Measurements from ENCODE around the gene BDH1.
A peak's percentile ranks its signal among the peaks of the same experiment; 100 is the strongest.
"Not testable (repeated sequence)": the region's sequence is repeated elsewhere in the genome, so short reads cannot be mapped to it uniquely, and the experiment has no call there.

BDH1 gene

GRCh38 chr3:197595470-197596185, 39.9 kb upstream of the BDH1 start:
- H3K4me3 ChIP-seq: no peak overlapping the region
- no peak for DNase-seq (ENCODE audit: low read depth, low spot score)
- no peak for TF ChIP-seq POLR2AphosphoS5 (IDR thresholded peaks at IDR 0.05; ENCODE audit: borderline replicate concordance, low read depth, low read length)
- TF ChIP-seq EZH2 (IDR thresholded peaks at IDR 0.05): no peak
- TF ChIP-seq FOXP2 (optimal IDR thresholded peaks at IDR 0.05; ENCODE audit: control extremely low read depth, extremely low read length, insufficient read depth): no peak
- no peaks in the 10 kb centered on the region for H3K36me3 ChIP-seq (ENCODE audit: insufficient read depth, low read length)
- H3K9ac ChIP-seq (ENCODE audit: insufficient read length): no peak overlapping the region
- H3K27ac ChIP-seq: peak overlapping the region; percentile 43; the same call in 1 of the 2 replicates
- H3K9me3 ChIP-seq (ENCODE audit: low read depth, low read length): no peaks in the 10 kb centered on the region

- no peaks in the 10 kb centered on the region for H3K36me3 ChIP-seq (ENCODE audit: insufficient read depth, low read length)
- H3K4me3 ChIP-seq: no peak overlapping the region
- peak overlapping the region; percentile 64 for H3K27ac ChIP-seq
- no peaks in the 10 kb centered on the region for H3K9me3 ChIP-seq (ENCODE audit: low read depth, low read length)
- DNase-seq (ENCODE audit: low read depth, low spot score): no peak
- peak overlapping the region; percentile 43 for H3K9ac ChIP-seq (ENCODE audit: insufficient read length)
- TF ChIP-seq POLR2AphosphoS5 (IDR thresholded peaks at IDR 0.05; ENCODE audit: borderline replicate concordance, low read depth, low read length) (no peak), FOXP2 (optimal IDR thresholded peaks at IDR 0.05; ENCODE audit: control extremely low read depth, extremely low read length, insufficient read depth) (no peak), EZH2 (IDR thresholded peaks at IDR 0.05) (no peak)
Measured at GRCh38 chr3:197593046-197593380, 37.2 kb upstream of the BDH1 start.

- H3K36me3 ChIP-seq (ENCODE audit: insufficient read depth, low read length): no peaks in the 10 kb centered on the region
- H3K27ac ChIP-seq: peak overlapping the region; percentile 64
- H3K9ac ChIP-seq (ENCODE audit: insufficient read length): peak overlapping the region; percentile 43
- H3K9me3 ChIP-seq (ENCODE audit: low read depth, low read length): no peaks in the 10 kb centered on the region
- DNase-seq (ENCODE audit: low read depth, low spot score): no peak
- TF ChIP-seq POLR2AphosphoS5 (IDR thresholded peaks at IDR 0.05; ENCODE audit: borderline replicate concordance, low read depth, low read length): no peak
- TF ChIP-seq EZH2 (IDR thresholded peaks at IDR 0.05): no peak
- no peak for TF ChIP-seq FOXP2 (optimal IDR thresholded peaks at IDR 0.05; ENCODE audit: control extremely low read depth, extremely low read length, insufficient read depth)
- H3K4me3 ChIP-seq: no peak overlapping the region
Measured at GRCh38 chr3:197592361-197593045, 36.7 kb upstream of the BDH1 start.

GRCh38 chr3:197591816-197592215, 36.0 kb upstream of the BDH1 start:
- TF ChIP-seq FOXP2 (optimal IDR thresholded peaks at IDR 0.05; ENCODE audit: control extremely low read depth, extremely low read length, insufficient read depth) (no peak), EZH2 (IDR thresholded peaks at IDR 0.05) (no peak), POLR2AphosphoS5 (IDR thresholded peaks at IDR 0.05; ENCODE audit: borderline replicate concordance, low read depth, low read length) (no peak)
- DNase-seq (ENCODE audit: low read depth, low spot score): no peak
- no peaks in the 10 kb centered on the region for H3K9me3 ChIP-seq (ENCODE audit: low read depth, low read length)
- H3K9ac ChIP-seq (ENCODE audit: insufficient read length): no peak overlapping the region
- H3K36me3 ChIP-seq (ENCODE audit: insufficient read depth, low read length): no peaks in the 10 kb centered on the region
- no peak overlapping the region for H3K27ac ChIP-seq
- no peak overlapping the region for H3K4me3 ChIP-seq

- Histone ChIP-seq H3K9me3 (ENCODE audit: low read depth, low read length) (no peaks in the 10 kb centered on the region), H3K27ac (no peak overlapping the region), H3K36me3 (ENCODE audit: insufficient read depth, low read length) (no peaks in the 10 kb centered on the region), H3K4me3 (no peak overlapping the region), H3K9ac (ENCODE audit: insufficient read length) (no peak overlapping the region)
- no peak for TF ChIP-seq POLR2AphosphoS5 (IDR thresholded peaks at IDR 0.05; ENCODE audit: borderline replicate concordance, low read depth, low read length)
- TF ChIP-seq FOXP2 (optimal IDR thresholded peaks at IDR 0.05; ENCODE audit: control extremely low read depth, extremely low read length, insufficient read depth): no peak
- no peak for TF ChIP-seq EZH2 (IDR thresholded peaks at IDR 0.05)
- DNase-seq (ENCODE audit: low read depth, low spot score): no peak
Measured at GRCh38 chr3:197590313-197590962, 34.7 kb upstream of the BDH1 start.

GRCh38 chr3:197589545-197589944, 33.8 kb upstream of the BDH1 start:
- Histone ChIP-seq H3K4me3 (no peak overlapping the region), H3K9ac (ENCODE audit: insufficient read length) (no peak overlapping the region), H3K36me3 (ENCODE audit: insufficient read depth, low read length) (no peaks in the 10 kb centered on the region), H3K27ac (no peak overlapping the region), H3K9me3 (ENCODE audit: low read depth, low read length) (no peaks in the 10 kb centered on the region)
- TF ChIP-seq FOXP2 (optimal IDR thresholded peaks at IDR 0.05; ENCODE audit: control extremely low read depth, extremely low read length, insufficient read depth): no peak
- no peak for TF ChIP-seq POLR2AphosphoS5 (IDR thresholded peaks at IDR 0.05; ENCODE audit: borderline replicate concordance, low read depth, low read length)
- no peak for TF ChIP-seq EZH2 (IDR thresholded peaks at IDR 0.05)
- DNase-seq (ENCODE audit: low read depth, low spot score): no peak

- H3K27ac ChIP-seq; H3K9me3 ChIP-seq (ENCODE audit: low read depth, low read length); DNase-seq (ENCODE audit: low read depth, low spot score); H3K9ac ChIP-seq (ENCODE audit: insufficient read length); H3K36me3 ChIP-seq (ENCODE audit: insufficient read depth, low read length); H3K4me3 ChIP-seq: not testable (repeated sequence)
Measured at GRCh38 chr3:197586768-197587167, 31.0 kb upstream of the BDH1 start.

- DNase-seq (ENCODE audit: low read depth, low spot score): no peak
- H3K27ac ChIP-seq: no peak overlapping the region
- H3K36me3 ChIP-seq (ENCODE audit: insufficient read depth, low read length): no peaks in the 10 kb centered on the region
- H3K9ac ChIP-seq (ENCODE audit: insufficient read length): no peak overlapping the region
- no peaks in the 10 kb centered on the region for H3K9me3 ChIP-seq (ENCODE audit: low read depth, low read length)
- TF ChIP-seq POLR2AphosphoS5 (IDR thresholded peaks at IDR 0.05; ENCODE audit: borderline replicate concordance, low read depth, low read length) (no peak), FOXP2 (optimal IDR thresholded peaks at IDR 0.05; ENCODE audit: control extremely low read depth, extremely low read length, insufficient read depth) (no peak), EZH2 (IDR thresholded peaks at IDR 0.05) (no peak)
- H3K4me3 ChIP-seq: no peak overlapping the region
Measured at GRCh38 chr3:197586181-197586580, 30.4 kb upstream of the BDH1 start.
